Epithelial cell of proximal tubule (primary cell): ENCODE measurements around the gene CARNS1. TPM values are rescaled to one million over a fixed set of nuclear protein-coding genes. Genes with fewer than 3 reads are reported as not detected.

Experiments used
- DNase-seq: peaks from one replicate; pipeline ENCODE4 v3.0.0-alpha.2; 2011; ENCODE audit warnings: low read depth
- H3K4me3 ChIP-seq: 2 replicates; pipeline ENCODE4 v1.5.1; 2011; ENCODE audit warnings: low read depth, mild to moderate bottlenecking, low read length
- CTCF ChIP-seq: conservative IDR thresholded peaks from 2 replicates; pipeline ENCODE4 v1.5.1; 2012; ENCODE audit warnings: low read depth, mild to moderate bottlenecking, low read length
- total RNA-seq: library from RNA; depleted of rRNA; stranded (reverse); fragments of >200 nt; gene quantifications from 2 replicates; pipeline ENCODE4 v1.2.3, GENCODE V29; 2015

CARNS1 gene
- total RNA-seq, 1 donor from 2014 or later, result 0.23 TPM

DNA sequence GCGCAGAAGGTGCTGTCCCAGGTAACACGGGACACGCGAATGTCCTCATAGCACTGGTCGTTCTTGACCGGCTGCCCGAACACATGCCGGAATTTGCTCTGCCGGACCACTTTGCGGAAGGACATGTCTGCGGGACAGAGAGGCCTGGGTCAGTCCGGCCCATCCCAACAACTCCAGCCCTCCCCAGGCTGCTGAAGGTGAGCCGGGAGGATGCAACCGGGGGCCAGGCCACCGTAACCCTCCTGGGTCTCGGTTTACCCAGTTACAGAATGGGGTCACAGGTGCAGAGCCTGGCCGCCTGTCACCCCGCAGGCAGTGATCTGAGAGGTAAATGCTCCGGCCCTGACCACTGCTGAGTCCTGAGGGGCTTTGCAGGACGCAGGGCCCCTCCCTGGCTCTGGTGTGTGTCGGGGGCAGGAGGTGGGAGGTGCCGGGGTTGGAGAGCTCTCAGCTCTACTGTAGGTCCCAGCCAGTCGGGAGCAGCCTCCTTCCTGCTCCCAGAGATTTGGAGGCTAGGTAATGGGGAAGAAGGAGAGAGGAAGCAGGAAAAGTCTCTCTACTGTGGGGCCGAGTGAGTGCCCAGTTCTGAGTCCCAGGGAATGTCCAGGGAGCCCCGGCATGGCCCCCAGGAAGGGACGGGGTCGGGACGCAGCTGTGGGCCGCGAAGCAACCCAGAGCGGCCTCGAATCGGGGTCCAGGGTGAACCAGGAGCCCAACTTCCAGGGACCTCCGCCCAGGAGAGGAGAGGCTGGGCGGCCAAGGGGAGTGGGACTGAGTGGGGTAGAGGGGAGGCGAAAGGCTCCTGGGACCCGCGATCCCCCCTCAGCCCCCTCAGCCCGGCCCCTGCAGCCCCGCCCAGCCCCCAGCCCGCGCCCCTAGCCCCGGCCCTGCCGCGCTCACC is 27.3 kb downstream of the CARNS1 start:
- H3K4me3 ChIP-seq, result peak overlapping the region; percentile 81
- TF ChIP-seq CTCF, result no peak
- no peak for DNase-seq

DNA sequence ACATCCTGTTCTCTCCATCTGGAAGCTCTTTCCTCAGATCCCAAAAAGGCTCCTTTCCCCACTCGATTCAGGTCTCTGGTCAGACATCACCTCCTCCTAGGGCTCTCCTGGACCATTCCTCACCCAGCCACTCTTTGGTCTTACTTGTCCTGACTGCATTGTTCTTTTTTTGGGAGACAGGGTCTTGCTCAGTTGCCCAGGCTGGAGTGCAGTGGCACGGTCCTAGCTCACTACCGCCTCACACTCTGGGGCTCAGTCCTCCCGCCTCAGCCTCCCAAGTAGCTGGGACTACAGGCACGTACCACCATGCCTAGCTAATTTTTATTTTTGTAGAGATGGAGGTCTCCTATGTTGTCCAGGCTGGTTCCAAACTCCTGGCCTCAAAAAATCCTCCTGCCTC is 30.0 kb downstream of the CARNS1 start:
- DNase-seq, result no peak
- no peak overlapping the region for H3K4me3 ChIP-seq
- TF ChIP-seq CTCF, result no peak

DNA sequence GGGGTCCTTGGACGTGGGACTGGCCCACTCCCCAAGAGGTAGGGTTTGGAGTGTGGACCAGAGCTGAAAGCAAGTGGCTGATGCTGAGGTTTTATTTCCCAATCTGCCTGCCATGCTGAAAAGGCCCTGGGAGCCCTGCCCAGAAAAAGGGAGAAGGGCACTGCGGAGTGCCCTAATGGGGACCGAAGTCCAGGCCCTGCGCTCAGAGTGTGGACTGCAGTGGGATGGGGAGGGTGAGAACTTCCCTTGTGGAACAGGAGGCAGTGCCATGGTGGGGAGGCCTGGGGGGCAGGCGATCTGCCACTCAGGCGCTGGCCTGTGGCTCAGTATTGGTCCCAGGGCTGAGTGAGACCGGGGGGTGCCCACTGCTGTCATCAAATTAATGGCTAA is 32.7 kb downstream of the CARNS1 start:
- DNase-seq, result no peak
- TF ChIP-seq CTCF, result no peak
- H3K4me3 ChIP-seq, result no peak overlapping the region

DNA sequence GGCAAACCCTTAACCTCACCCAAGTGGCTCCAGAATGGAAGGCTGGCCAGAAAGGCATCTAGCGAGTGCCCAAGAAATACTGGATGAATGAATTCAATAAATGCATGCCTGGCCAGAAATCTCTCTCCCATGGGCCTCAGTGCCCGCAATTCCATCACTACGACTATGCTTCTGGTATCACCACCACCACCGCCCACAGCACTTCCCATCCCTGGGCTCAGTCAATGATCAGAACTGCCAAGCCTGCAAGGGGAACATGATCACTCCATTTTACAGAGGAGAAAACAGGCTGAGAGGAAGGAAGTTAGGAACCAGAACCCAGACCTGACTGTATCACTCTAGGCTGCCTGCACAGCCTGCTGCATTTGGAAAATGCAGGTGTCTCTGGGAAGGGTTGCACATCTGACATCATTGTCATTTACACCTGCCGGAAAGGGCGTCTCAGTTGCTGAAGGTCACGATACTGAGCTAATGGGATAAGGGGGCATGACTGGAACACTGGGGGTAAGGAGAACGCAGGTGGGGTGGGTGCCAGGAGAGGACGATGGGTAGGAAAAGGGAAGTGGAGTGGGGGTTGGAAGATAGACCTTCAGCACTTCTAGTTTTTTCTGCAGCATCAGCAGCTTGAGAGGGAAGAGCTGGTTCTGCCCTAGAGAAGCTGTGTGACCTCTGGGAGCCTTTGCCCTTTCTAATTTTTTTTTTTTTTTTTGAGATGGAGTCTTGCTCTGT is 33.8 kb downstream of the CARNS1 start:
- H3K4me3 ChIP-seq, result no peak overlapping the region
- DNase-seq, result no peak
- TF ChIP-seq CTCF, result no peak

- H3K4me3 ChIP-seq, result no peak overlapping the region
- TF ChIP-seq CTCF, result no peak
- DNase-seq, result no peak
Observed at GRCh38 chr11:67450796-67451657, 35.5 kb downstream of the CARNS1 start.

DNA sequence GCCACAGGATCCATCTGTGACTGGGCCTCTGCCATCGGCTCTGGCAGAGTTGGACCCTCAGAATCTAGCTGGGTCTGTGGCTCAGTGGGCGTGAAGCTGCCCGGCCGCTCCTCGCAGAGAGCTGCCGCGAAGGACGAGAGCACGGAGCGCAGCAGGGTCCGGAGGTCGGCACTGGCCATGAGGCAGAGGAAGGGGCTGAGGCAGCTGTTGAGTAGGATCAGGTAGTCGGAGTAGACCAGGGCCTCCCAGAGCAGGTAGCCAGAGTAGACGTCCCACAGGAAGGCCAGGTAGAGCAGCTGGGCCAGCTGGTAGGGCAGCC is 36.1 kb downstream of the CARNS1 start:
- no peak for TF ChIP-seq CTCF
- DNase-seq, result no peak
- no peak overlapping the region for H3K4me3 ChIP-seq
